T-helper 2 cell treated with Interferon-gamma antibody and Interleukin-4, amounts not matched to agents 100 ng/mL and 5 ng/mL, for 36 hours (primary cell): Measurements from ENCODE around the gene TTC1. TPM values are rescaled to one million over a fixed set of nuclear protein-coding genes. Genes with fewer than 3 reads are reported as not detected.

ENCODE experiments used
- intact Hi-C: fragments of 100-400 bp; cut with micrococcal nuclease; formaldehyde crosslinking; loops from one replicate; pipeline ENCODE4 v1.15.1; 2023
- total RNA-seq: library from RNA; stranded (reverse); gene quantifications from 2 replicates; pipeline ENCODE4 v1.2.3, GENCODE V29; 2022

The TTC1 gene
- total RNA-seq, 1 donor from 2014 or later: 55.5 TPM

DNA sequence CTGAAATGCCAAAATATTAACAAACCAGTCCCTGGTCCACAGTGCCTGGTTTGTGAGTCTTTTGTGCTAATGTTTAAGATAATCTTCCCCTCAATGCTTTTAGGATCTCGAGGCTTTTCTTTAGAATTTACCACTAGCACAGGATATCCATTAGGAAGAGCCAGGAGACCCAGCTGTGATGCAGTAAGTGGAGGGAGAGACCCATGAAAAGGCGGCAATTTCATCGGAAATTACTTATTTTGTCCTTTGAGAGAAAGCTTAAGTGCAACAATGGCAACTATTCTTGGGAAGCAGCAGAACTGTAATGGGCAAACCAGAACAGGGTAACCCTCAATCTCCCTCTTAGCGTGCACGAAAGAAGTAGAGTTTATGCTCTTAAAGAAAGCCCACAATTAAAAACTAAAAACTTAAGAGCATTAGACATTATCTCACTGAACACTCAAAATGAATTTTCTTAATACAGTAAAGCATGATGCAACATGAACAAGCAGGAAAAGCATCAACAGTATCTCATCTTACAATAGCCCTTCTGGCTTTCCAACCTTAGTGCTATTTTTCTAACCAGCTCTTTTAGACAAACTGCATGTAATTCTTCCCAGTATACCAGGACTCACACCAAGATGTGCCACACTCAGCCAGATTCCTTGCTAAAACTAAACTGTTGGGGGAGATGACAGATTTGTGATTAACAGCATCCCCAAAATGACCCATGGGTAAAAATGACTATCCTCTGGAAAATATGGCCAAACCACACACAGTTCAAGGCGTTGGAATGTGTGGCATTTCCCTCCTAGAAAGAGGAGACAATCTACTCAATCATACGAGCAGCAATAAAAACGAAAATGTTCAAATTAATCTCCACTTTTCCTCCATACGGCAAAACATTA, 73.9 kb downstream of the TTC1 start:
- intact Hi-C loops: loop anchor here (10.0 kb wide), 1 partner anchor 262 kb away; no protein-coding TSS in a partner anchor

GRCh38 chr5:160083501-160083900, 74.6 kb downstream of the TTC1 start:
- intact Hi-C loops: loop anchor here (10.0 kb wide), 1 partner anchor 261 kb away; no protein-coding TSS in a partner anchor

DNA sequence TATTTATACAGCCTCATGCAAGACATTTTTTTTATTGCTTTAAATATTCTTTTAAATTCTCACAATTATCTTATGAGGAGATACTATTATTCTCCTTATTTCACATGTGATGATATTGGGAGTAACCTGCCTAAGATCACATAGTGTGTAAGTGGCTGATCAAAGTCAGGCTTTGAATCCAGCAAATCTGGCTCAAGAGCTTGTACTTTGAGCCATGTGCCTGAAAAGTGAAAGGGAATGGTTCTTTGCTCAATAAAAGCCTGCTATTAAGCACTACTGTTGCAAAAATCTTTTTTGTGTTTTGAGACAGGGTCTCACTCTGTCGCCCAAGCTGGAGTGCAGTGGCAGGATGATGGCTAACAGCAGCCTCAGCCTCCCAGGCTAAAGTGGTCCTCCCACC, 75.2 kb downstream of the TTC1 start:
- intact Hi-C loops: loop anchor here (10.0 kb wide), 1 partner anchor 261 kb away; no protein-coding TSS in a partner anchor

GRCh38 chr5:160087199-160087598, 78.3 kb downstream of the TTC1 start:
- intact Hi-C loops: loop anchor here (10.0 kb wide), 1 partner anchor 258 kb away; no protein-coding TSS in a partner anchor

DNA sequence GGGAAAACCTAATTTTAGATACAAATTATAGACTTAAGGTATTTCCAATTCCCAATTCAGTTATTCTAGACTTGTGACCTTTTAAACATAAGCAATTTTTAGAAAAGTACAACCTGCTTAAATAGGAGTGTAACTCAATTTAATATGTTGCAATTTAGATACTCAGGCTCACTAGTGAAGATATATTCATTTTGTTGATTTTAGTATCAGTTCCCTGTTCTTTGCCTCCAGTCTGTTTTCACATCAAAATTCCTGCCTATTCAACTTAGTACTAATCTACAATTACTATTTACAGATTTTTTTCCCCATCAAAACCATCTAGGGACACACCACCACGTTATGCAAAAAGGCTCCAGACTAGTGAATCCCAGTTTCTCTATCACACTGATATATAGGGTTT, 79.9 kb downstream of the TTC1 start:
- intact Hi-C loops: loop anchor here (10.0 kb wide), 1 partner anchor 256 kb away; no protein-coding TSS in a partner anchor

GRCh38 chr5:160089531-160089930, 80.6 kb downstream of the TTC1 start:
- intact Hi-C loops: loop anchor here (10.0 kb wide), 1 partner anchor 255 kb away; no protein-coding TSS in a partner anchor

- intact Hi-C loops: no loop called here
Observed at GRCh38 chr5:160090059-160090458, 81.1 kb downstream of the TTC1 start.

DNA sequence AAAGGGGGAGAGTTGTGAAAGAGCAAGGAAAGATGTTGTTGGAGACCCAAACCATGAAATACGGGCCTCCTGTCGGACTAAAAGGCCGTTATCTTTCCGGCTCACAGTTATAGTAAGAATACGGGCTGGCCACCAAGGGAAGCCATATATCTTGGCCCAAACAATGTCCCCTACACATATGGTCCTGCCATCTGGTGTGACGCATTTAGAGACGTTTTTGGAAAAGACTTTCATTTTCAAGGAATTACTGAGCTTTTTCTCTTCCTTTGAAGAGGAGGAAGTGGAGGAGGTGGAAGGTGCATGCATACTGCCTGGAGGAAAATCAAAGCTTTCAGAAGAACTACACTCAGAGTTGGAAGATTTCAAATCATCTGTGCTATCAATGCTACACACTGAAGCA, 83.6 kb downstream of the TTC1 start:
- intact Hi-C loops: no loop called here

- intact Hi-C loops: no loop called here
Observed at GRCh38 chr5:160092960-160093707, 84.2 kb downstream of the TTC1 start.

- intact Hi-C loops: no loop called here
Observed at GRCh38 chr5:160096178-160096577, 87.2 kb downstream of the TTC1 start.

DNA sequence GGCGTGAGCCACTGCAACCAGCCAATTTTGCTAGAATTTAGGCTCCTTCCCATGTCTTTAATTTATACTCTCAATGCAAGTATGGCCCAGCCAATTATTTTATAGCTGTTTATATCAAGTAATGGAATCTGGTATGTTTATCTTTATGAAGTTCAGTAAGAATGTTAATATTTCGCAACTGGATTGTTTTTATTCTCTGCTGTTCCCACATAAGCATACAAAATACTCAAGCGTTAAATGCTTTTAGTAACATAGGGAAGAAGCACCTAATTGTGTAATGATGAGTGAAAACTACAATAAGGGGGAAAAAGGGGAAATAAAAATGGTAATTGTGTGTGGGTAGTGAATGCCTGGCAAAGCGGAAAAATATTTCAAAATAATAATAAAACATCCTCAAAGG, 89.1 kb downstream of the TTC1 start:
- intact Hi-C loops: no loop called here

DNA sequence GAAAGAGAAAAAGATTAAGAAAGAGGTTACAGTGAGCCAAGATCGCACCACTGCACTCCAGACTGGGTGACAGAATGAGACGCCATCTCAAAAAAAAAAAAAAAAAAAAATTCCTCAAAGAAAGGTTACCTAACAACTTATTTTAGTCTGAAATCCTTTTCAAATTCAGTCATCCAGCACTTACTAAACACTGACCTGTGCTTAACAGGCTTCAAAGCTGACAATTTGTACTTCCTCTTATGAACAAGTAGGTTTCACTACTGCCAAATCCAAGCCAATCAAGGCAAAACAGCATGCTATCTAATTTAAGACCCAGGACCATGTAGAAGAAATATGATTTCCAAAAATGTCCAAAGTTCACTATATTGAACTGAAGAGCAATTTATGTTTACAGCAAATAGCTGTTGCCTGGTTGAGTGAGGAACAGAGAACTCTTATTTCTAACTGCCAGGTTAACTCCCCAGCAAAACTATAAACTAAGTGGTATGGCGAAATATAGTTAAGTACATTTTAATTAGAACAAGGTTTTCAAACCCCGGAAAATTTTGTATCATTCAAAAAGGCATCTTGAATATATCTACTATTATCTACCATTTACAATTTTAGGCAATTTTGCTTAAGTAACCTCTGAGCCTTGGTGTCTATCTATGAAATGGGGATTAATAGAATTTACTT, 96.9 kb downstream of the TTC1 start:
- intact Hi-C loops: no loop called here

DNA sequence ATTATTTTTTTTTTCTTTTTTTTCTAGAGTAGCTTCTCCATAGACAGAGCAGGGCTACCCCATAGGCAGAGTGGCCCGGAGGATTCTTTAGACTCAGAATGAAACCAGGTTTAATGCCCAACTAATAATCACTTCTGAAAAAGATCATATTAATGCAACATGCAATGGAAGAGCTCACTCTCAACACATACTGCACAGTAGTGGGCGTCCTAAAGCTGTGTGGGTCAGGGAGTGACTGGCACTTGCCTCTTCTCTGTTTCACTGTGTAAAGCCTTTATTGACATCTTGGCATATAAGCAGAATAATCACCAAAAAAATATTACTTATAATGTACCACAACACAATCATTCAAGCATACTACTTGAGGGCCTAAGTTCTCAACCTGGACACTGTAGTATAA, 99.2 kb downstream of the TTC1 start:
- intact Hi-C loops: no loop called here

Other genes starting within 250 kb of the TTC1 start
- gene ADRA1B, start 92.7 kb upstream of the TTC1 start, total RNA-seq: not detected in 2 replicates
- 25.5 and 28.9 TPM in 2 replicates for gene PWWP2A, start 110.3 kb downstream of the TTC1 start, total RNA-seq
- gene FABP6, start 220.4 kb downstream of the TTC1 start, total RNA-seq: not detected in 2 replicates